ENCODE data around the gene P2RX1. TPM values are rescaled to one million over a fixed set of nuclear protein-coding genes. Genes with fewer than 3 reads are reported as not detected.

P2RX1 gene
- 0.02 TPM in 1 of 5 replicates, not detected in the others for total RNA-seq (2022; extraction: Qiagen RNA extraction)

DNA sequence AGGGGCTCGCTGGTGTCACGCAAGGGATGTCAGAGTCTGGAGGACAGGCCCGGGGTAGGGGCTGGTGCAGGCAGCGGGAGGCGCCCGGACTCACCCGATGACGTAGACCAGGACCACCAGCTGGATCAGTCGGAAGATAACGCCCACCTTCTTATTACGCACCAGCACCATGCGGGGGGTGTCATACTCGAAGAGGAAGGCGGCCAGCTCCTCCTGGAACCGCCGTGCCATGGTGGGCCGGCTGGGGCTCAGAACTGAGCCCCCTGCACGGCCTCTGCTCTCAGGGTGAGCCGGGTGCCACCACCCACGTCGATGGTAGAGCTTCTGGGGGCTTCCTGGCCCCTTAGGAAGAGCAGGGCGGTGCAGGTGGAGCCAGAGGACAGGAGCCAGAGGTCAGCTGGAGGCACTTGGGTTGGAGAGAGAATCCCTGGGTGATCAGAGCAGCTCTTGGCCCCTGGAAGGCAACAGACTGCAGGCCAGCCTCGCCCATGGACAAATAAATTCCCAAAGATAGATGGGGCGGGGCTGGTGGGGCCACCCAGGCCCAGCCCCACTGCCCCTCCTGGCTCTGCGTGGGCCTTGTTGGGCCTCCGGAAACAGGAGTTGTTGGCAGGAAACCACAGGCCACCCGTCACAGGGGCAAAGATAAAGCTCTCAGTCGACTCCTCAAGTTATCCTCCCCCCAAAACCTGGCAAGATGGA lies at the start of gene P2RX1:
Gene P2RX1, minus strand, starts transcription at position 471 of the 702 bp plus-strand sequence. Its CDS starts 240 bp downstream, at position 231.

DNA sequence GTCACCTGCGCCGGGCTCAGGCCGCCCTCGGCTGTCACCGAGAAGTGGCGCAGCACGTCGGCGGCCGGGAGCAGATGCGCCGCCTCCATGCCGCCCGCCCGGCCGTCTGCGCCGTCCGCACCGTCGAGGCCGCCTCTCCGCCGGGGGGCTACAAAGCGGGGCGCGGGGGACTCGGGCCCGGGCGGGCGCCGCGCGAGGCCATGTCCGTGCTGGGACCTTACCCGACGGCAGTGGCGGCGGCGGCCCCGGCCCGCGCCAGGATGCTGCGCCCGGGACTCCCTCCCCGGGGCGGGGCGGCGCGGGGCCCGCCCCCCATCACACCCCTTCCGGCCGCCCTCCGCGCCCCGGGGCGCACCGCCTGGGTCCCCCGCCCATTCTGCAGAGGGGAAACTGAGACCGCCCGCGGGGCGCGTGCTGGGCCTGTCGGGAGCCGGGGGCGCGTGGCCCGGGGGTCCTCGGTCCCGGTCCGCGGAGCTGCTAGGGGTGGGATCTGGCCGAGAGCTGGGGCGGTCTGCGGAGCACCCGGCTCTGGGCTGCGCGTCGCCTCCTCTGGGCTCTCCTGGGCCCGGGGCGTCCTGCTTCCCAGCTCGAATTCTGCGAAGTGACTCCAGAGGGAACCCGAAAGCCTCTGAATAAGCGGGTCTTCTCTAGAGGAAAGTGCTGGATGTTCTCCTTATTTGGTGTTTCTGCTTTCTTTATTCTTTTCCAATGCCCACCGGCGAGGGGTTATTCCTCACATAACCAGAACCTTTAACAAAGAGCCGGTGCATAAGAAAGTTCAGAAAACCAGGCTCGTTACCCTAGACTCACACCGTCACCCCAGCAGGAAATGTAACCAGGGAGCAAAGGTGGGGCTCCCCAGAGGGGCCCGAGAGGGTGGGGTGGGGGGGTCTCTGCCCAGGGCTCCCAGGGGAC lies 48.2 kb upstream of the P2RX1 start, which contains the start of gene ATP2A3:
Gene ATP2A3, minus strand, starts transcription at position 235 of the 915 bp plus-strand sequence. Its CDS starts 146 bp downstream, at position 89.

DNA sequence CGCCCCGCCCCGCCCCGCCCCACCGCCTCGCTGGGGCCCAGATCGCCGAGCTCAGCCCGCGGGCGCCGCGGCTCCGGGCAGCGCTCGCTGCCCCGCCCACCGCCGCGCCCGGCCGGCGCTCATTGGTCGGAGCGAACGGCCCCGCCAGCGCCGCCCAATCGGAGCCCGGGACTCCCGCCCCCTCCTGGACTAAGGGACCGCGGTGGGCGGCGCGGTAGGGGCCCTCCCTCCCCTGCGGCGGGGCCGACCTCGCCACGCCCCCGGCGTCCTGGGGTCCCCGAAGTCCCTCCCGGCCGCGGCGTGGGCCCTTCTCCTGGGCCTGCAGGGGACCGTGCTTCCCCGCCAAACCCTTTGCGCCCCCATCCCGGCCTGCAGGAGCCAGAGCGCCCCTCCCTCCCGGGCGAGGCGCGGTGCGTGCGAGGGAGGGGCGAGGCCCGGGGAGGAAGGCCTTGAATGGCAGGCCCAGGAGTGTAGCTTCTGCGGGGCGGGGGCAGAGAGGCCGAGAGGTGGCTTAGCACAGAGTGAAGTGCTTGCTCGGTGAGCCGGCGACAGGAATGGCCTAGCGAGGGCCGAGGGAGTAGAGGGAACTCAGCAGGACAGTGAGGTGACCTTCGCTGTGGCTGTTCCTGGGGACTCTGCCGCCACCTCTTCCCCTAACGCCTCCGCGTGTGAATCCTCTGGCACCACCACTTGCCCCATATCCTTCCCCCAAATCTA lies 23.1 kb downstream of the P2RX1 start, which contains the start of gene CAMKK1:
Gene CAMKK1, minus strand, starts transcription at position 51 of the 717 bp plus-strand sequence. CDS start 7,366 bp downstream, outside the sequence.

Other genes starting within 250 kb of the P2RX1 start
- gene TAX1BP3, start 247.9 kb downstream of the P2RX1 start, total RNA-seq (2022; extraction: Qiagen RNA extraction) = 294 to 352 TPM (median 338 TPM) in 5 replicates
- 101 to 150 TPM (median 148 TPM) in 5 replicates for gene EMC6, start 247.7 kb downstream of the P2RX1 start, total RNA-seq (2022; extraction: Qiagen RNA extraction)
- 19.9 to 24.4 TPM (median 23.6 TPM) in 5 replicates for gene P2RX5, start 220.3 kb downstream of the P2RX1 start, total RNA-seq (2022; extraction: Qiagen RNA extraction)
- 12.4 to 16.1 TPM (median 12.6 TPM) in 5 replicates for gene HASPIN, start 192.6 kb downstream of the P2RX1 start, total RNA-seq (2022; extraction: Qiagen RNA extraction)
- gene ITGAE, start 115.3 kb downstream of the P2RX1 start, total RNA-seq (2022; extraction: Qiagen RNA extraction) = 84.6 to 102 TPM (median 95.7 TPM) in 5 replicates
- gene NCBP3, start 70.2 kb downstream of the P2RX1 start, total RNA-seq (2022; extraction: Qiagen RNA extraction) = 26.3 to 35.6 TPM (median 30.4 TPM) in 5 replicates
- 24.6 to 27.6 TPM (median 25.3 TPM) in 5 replicates for gene CAMKK1, start 23.4 kb downstream of the P2RX1 start, total RNA-seq (2022; extraction: Qiagen RNA extraction)
- gene ATP2A3, start 48.0 kb upstream of the P2RX1 start, total RNA-seq (2022; extraction: Qiagen RNA extraction) = 3.6 to 5.8 TPM (median 4.8 TPM) in 5 replicates
- gene ZZEF1, start 226.6 kb upstream of the P2RX1 start, total RNA-seq (2022; extraction: Qiagen RNA extraction) = 11.7 to 16.4 TPM (median 14.6 TPM) in 5 replicates
- 16.7 to 21.5 TPM (median 19.2 TPM) in 5 replicates for gene CYB5D2, start 226.7 kb upstream of the P2RX1 start, total RNA-seq (2022; extraction: Qiagen RNA extraction)

Data from A549 treated with Hydrocortisone at 1 μM for 4 hours (cell line).